DND-41 (cell line): ENCODE measurements around the gene RAD51B.

Experiments
- ATAC-seq: fragments of 200-7000 bp; cut with Tn5 transposase; 3 replicates; pipeline ENCODE4 v1.9.1; 2021; ENCODE audit warnings: low read depth; ENCODE audit not compliant: insufficient read depth
- DNase-seq: peaks from one replicate; pipeline ENCODE4 v3.0.0-alpha.2; 2020
- H2AFZ ChIP-seq: 2 replicates; pipeline ENCODE4 v1.6.0; 2012; ENCODE audit warnings: low read depth, low read length
- H3K27ac ChIP-seq: 2 replicates; pipeline ENCODE4 v1.5.1; 2012; ENCODE audit warnings: low read length, inconsistent platforms
- H3K27me3 ChIP-seq: fragments of 200-600 bp; sonication (generic); 2 replicates; pipeline ENCODE4 v1.6.0; 2012; ENCODE audit warnings: low read length, mild to moderate bottlenecking, inconsistent platforms; ENCODE audit not compliant: insufficient read depth, poor library complexity
- H3K36me3 ChIP-seq: 2 replicates; pipeline ENCODE4 v1.5.1; 2012; ENCODE audit warnings: low read length, inconsistent platforms; ENCODE audit not compliant: insufficient read depth
- H3K4me1 ChIP-seq: 2 replicates; pipeline ENCODE4 v1.5.1; 2012; ENCODE audit warnings: mild to moderate bottlenecking, low read length; ENCODE audit not compliant: insufficient read depth
- H3K4me2 ChIP-seq: 2 replicates; pipeline ENCODE4 v1.6.0; 2012; ENCODE audit warnings: mild to moderate bottlenecking, moderate library complexity, low read length, inconsistent platforms; ENCODE audit not compliant: insufficient read depth
- H3K4me3 ChIP-seq, 2 experiments: fragments of 200-600 bp in 1 of 2; shearing (Covaris generic) in 1 of 2; 2 replicates each; pipeline ENCODE4 v1.5.1; 2012 to 2016; ENCODE audit warnings: inconsistent platforms in 2 of 2, low read length in 2 of 2, mild to moderate bottlenecking in 2 of 2, low read depth in 1 of 2, moderate library complexity in 1 of 2
- H3K79me2 ChIP-seq: 2 replicates; pipeline ENCODE4 v1.6.0; 2012; ENCODE audit warnings: low read length, inconsistent platforms; ENCODE audit not compliant: insufficient read depth
- H3K9ac ChIP-seq: 2 replicates; pipeline ENCODE4 v1.6.0; 2012; ENCODE audit warnings: low read depth, mild to moderate bottlenecking, inconsistent platforms, low read length, moderate library complexity
- H3K9me3 ChIP-seq: 2 replicates; pipeline ENCODE4 v1.5.1; 2012; ENCODE audit warnings: low read length, moderate library complexity, mild to moderate bottlenecking, inconsistent platforms; ENCODE audit not compliant: insufficient read depth, severe bottlenecking
- H4K20me1 ChIP-seq: 2 replicates; pipeline ENCODE4 v1.6.0; 2012; ENCODE audit warnings: low read length; ENCODE audit not compliant: insufficient read depth
- EZH2 ChIP-seq: IDR thresholded peaks from 3 replicates; pipeline ENCODE4 v1.6.1; 2012; ENCODE audit warnings: borderline replicate concordance, low read depth, mild to moderate bottlenecking, moderate library complexity, low read length, inconsistent platforms; ENCODE audit not compliant: severe bottlenecking
- TF ChIP-seq, protein P1 (sequence below): IDR thresholded peaks from 2 replicates; pipeline ENCODE4 v1.5.1; 2012; ENCODE audit warnings: borderline replicate concordance, low read length, moderate library complexity, mild to moderate bottlenecking; ENCODE audit not compliant: poor library complexity, severe bottlenecking; ENCODE audit errors: extremely low read depth

RAD51B gene

DNA sequence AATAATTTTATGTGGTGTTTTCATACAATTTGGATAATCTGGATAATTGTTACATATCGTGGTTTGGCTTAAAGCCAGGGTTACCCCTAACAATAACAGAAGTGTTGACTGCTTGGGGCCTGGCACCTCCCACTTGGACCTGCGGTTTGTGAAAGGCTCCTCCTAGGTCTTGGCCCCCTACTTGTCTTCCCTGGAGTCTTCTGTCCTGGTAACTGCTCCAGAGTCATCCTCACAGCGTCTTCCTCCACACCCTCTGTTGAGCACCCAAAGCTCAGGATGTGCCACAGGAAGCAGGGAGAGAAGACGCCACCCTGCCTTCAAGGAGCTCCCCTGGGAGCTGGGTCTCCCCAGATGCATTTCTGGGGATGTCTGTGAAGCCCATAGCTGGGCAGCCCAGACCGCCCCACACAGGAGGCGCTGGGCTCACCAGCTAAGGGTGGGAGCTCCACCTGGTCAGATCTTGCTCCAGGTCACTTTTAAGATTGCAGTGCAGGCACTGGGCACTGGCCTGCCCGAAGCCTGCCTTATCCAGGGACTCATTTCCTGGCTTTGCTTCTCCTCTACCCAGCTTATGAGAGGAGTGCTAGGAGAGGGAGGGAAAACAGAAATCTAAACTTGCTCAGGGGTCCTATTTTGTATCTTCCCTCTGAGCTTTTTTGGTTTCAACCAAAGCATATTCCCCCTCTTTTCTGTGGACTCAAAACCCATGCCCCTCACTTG lies 875.1 kb downstream of the RAD51B start:
- Histone ChIP-seq H3K27ac (no peak overlapping the region), H3K4me2 (no peak overlapping the region), H2AFZ (no peak overlapping the region), H3K36me3 (no peaks in the 10 kb centered on the region), H3K9me3 (no peaks in the 10 kb centered on the region), H3K27me3 (no peaks in the 10 kb centered on the region), H3K4me3 (no peak overlapping the region), H3K4me1 (no peaks in the 10 kb centered on the region), H3K79me2 (no peaks in the 10 kb centered on the region), H3K9ac (no peak overlapping the region), H4K20me1 (no peaks in the 10 kb centered on the region)
- TF ChIP-seq, protein P1, sequence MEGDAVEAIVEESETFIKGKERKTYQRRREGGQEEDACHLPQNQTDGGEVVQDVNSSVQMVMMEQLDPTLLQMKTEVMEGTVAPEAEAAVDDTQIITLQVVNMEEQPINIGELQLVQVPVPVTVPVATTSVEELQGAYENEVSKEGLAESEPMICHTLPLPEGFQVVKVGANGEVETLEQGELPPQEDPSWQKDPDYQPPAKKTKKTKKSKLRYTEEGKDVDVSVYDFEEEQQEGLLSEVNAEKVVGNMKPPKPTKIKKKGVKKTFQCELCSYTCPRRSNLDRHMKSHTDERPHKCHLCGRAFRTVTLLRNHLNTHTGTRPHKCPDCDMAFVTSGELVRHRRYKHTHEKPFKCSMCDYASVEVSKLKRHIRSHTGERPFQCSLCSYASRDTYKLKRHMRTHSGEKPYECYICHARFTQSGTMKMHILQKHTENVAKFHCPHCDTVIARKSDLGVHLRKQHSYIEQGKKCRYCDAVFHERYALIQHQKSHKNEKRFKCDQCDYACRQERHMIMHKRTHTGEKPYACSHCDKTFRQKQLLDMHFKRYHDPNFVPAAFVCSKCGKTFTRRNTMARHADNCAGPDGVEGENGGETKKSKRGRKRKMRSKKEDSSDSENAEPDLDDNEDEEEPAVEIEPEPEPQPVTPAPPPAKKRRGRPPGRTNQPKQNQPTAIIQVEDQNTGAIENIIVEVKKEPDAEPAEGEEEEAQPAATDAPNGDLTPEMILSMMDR, result no peak
- no peak for TF ChIP-seq EZH2
- DNase-seq (no peak), ATAC-seq (no peak)

- no peak overlapping the region for H3K27ac ChIP-seq
- no peak overlapping the region for H2AFZ ChIP-seq
- no peaks in the 10 kb centered on the region for H3K79me2 ChIP-seq
- H4K20me1 ChIP-seq, result no peaks in the 10 kb centered on the region
- DNase-seq (no peak), ATAC-seq (no peak)
- no peak overlapping the region for H3K9ac ChIP-seq
- H3K27me3 ChIP-seq, result no peaks in the 10 kb centered on the region
- no peaks in the 10 kb centered on the region for H3K9me3 ChIP-seq
- no peaks in the 10 kb centered on the region for H3K4me1 ChIP-seq
- no peak overlapping the region for H3K4me3 ChIP-seq
- TF ChIP-seq, protein P1, result no peak
- TF ChIP-seq EZH2, result no peak
- H3K36me3 ChIP-seq, result no peaks in the 10 kb centered on the region
- no peak overlapping the region for H3K4me2 ChIP-seq
These were observed 875.8 kb downstream of the RAD51B start for GRCh38 chr14:68695326-68695768.

GRCh38 chr14:68695856-68696255 lies 876.3 kb downstream of the RAD51B start:
- DNase-seq (no peak), ATAC-seq (no peak)
- no peaks in the 10 kb centered on the region for H4K20me1 ChIP-seq
- H3K9me3 ChIP-seq, result no peaks in the 10 kb centered on the region
- H3K79me2 ChIP-seq, result no peaks in the 10 kb centered on the region
- H3K4me3 ChIP-seq, result no peak overlapping the region
- H3K36me3 ChIP-seq, result no peaks in the 10 kb centered on the region
- no peak overlapping the region for H3K27ac ChIP-seq
- H3K4me2 ChIP-seq, result no peak overlapping the region
- H3K4me1 ChIP-seq, result no peaks in the 10 kb centered on the region
- no peak overlapping the region for H3K9ac ChIP-seq
- no peak overlapping the region for H2AFZ ChIP-seq
- H3K27me3 ChIP-seq, result no peaks in the 10 kb centered on the region
- TF ChIP-seq, protein P1, result no peak
- no peak for TF ChIP-seq EZH2
